Activated CD4-positive, CD25-positive, alpha-beta regulatory T cell treated with anti-CD3 and anti-CD28 coated beads, Interleukin-2, amount 50 U/mL, for 72 hours (primary cell): ENCODE results near the gene RASA4B.
"Not testable (repeated sequence)": the region's sequence is repeated elsewhere in the genome, so short reads cannot be mapped to it uniquely, and the experiment has no call there.

Experiments used
- DNase-seq: peaks from one replicate; pipeline ENCODE4 v3.0.0; 2021

The RASA4B gene

DNA sequence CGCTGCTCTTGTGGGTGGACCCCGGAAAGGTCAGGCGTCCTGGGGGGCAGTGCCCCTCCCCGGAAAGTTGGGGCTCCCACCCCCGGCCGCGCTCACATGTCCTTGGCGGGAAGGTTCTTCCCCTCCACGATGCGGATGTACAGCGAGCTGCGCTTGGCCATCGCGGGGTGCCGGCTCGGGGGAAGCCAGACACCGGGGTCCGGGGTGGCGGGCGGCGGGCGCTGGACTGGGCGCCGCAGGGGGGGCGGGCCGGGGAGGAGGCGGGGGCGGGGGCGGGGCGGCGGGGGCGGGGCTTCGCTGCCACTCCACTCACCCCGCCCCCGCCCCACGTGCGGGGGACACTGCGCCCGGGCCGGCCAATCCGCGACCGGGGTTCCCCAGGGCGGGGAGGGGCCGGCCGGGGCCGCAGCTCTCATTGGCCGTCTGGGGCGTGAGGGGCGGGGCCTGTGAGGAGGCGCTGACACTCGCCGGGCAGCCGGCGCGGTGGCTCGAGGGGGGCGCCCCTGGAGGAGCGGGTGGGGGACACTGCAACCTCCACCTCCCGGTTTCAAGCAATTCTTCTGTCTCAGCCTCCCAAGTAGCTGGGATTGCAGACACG lies at the start of gene RASA4B:
Gene RASA4B (minus strand): TSS at position 228 of the 598 bp plus-strand sequence. CDS start 67 bp downstream, at position 161.
- DNase-seq = peak; percentile 51

- not testable (repeated sequence) for DNase-seq
Observed at GRCh38 chr7:102550808-102551422, 33.3 kb upstream of the RASA4B start, which contains the start of gene SPDYE2. TSS of gene SPDYE2 (plus strand) at chr7:102551226. CDS start at chr7:102553256, 2,030 bp downstream.

GRCh38 chr7:102546353-102546752 lies 28.8 kb upstream of the RASA4B start:
- DNase-seq = not testable (repeated sequence)

- not testable (repeated sequence) for DNase-seq
Observed at GRCh38 chr7:102545288-102545687, 27.7 kb upstream of the RASA4B start.

DNA sequence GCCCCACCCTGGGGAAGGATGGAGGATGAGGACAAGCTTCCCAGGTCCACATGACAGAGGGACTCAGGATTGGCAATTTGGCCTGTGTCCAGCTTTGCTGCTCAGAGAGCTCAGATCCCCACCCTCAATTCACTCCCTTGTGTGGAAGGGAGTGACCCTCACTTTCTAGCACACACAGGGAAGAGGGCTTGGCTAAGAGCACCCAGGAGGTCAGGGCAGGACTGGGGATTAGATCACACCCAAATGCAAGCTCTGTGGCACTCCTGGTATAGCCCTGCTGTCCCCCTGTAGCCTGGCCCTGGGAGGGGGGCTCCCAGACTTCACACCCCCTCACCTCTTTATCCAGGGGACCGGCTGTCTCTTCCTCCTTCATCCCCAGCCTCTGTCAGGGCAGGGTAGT lies 26.8 kb upstream of the RASA4B start:
- DNase-seq = not testable (repeated sequence)

DNA sequence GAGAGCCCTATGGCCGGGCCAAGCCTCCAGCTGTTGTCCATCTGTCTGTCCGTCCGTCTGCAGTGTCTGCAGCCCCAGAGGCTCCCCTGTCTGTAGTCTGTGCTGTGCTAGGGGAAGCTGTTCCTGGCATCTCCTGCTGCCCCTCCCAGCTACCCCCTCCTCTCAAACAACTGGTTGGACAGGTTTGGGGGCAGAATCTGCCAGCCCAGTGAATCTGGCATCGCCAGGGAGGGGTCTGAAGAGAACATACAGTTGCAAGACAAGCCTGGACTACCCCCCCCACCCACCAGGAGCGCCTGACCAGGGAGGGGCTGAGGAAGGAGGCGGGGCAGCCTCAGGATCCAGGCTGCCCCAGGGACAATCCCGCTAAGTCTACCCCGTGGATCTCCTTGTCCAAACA lies 26.0 kb upstream of the RASA4B start, which contains the start of gene UPK3BL2:
Gene UPK3BL2 (minus strand): TSS at position 101 of the 400 bp plus-strand sequence. CDS start 60 bp downstream, at position 41.
- not testable (repeated sequence) for DNase-seq

GRCh38 chr7:102542771-102543170 lies 25.2 kb upstream of the RASA4B start:
- DNase-seq = not testable (repeated sequence)

DNA sequence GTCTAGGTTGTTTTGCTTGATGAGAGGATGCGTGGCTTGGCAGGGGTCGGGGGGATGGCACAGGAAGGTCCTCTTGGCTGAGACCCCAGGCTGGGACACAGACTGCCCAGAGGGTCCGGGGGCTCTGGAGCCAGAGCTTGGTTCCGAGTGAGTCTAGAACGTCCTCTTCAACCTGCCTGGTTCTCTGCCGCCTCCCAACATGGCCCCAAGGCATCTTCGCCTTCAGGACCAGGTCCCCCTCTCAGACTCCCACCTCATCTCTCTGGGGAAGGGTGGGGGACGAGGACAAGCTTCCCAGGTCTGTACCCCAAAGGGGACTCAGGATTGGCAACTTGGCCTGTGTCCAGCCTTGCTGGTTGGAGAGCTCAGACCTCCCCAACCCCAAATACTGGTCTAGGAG lies 24.5 kb upstream of the RASA4B start:
- DNase-seq = not testable (repeated sequence)

- not testable (repeated sequence) for DNase-seq
Observed at GRCh38 chr7:102540604-102541003, 23.0 kb upstream of the RASA4B start.

GRCh38 chr7:102535062-102535615 lies 17.6 kb upstream of the RASA4B start:
- DNase-seq = not testable (repeated sequence)

- DNase-seq = not testable (repeated sequence)
Observed at GRCh38 chr7:102532127-102532526, 14.6 kb upstream of the RASA4B start.

DNA sequence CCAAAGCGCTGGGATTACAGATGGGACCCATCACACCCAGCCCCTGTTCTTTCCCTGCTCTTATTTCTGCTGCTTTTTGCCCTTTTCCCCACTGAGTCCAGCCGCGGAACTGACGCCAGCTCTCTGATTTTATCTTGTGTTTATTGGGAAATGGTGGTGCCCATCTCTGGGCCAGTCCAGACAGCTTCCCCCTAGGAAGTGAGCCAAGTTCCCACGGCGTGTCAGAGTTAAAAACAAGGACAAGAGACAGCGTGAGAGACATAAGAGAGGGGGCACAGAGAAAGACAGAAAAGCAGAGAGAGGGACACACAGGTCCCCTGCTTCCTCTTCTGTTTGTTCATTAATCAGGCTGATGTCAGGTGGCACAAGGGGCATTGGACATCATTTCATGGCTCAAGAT lies 14.0 kb upstream of the RASA4B start:
- not testable (repeated sequence) for DNase-seq

DNA sequence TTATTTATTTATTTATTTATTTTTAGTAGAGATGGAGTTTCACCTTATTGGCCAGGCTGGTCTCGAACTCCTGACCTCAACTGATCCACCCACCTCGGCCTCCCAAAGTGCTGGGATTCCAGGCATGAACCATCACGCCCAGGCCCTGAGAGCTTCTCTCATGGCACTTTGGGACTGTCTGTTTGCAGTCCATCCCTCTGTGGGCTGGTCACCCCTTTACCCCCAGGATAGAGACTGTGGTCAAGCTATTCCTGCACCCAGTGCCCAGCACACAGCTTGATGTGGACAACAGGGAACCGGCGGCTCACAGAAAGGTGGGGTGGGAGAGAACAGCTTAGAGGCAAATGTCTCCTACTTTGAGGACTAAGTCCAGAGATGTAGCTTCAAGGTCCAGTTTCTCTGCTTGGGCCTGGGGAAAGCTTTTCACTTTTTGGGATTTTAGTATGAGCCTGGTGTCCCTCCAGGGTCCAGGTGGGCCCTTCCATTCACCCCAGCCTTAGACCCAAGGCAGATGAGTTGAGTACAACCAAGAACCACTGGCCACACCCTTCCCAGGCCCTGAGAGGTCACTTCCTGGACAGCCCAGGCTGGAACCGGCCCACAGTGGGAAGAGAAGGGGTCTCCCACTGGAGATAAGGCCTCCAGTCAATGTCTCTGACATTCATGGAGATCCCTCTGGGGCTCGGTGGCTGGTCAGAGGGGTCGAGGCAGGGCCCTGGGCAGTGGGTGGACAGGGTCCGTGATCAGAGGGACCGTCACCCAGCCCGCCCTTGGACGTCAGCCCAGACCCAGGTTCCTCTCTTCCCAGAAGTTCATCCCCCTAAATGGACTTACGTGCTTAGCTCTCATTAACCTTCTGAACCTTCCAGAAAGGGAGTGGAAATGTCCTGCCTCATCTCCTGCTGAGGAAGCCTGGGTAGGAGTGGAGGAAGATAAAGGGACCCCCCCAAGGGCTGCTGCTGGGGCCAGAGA lies 10.5 kb upstream of the RASA4B start:
- not testable (repeated sequence) for DNase-seq

GRCh38 chr7:102527182-102527581 lies 9.6 kb upstream of the RASA4B start:
- not testable (repeated sequence) for DNase-seq

DNA sequence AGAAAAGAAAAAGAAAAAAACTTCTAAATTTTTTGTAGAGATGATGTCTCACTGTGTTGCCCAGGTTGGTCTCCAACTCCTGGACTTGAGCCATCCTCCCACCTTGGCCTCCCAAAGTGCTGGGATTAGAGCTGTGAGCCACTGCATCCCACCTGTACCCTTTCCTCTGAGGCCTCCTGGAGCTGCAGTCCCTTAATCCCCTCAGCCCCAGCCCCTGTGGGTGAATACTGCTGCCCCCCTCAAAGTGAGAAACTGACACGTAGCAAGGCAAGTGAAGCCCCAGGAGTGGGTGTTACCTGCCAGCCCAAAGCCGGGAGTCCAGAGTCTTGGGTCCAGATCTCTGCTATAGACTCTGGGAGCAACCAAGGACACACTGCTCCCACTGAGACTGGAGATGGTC lies 7.2 kb upstream of the RASA4B start:
- DNase-seq = peak; percentile 32

DNA sequence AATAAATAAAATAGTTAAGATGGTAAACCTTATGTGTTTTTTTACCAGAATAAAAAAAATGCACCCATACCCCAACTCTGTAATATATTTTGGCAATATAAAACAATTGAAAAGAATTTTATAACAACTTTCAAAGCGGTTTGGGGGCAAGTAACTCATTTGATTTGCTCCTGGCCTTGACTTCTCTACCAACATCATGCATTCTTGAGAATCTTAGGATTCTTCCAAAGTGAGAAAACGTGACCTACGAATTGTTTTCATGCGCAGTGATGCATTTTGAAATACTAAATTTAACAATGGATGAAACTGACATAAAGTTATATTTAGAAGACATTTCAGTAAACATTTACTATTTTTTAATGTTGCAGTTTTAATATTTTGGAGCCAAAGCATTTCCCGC lies 3.2 kb upstream of the RASA4B start:
- not testable (repeated sequence) for DNase-seq

DNA sequence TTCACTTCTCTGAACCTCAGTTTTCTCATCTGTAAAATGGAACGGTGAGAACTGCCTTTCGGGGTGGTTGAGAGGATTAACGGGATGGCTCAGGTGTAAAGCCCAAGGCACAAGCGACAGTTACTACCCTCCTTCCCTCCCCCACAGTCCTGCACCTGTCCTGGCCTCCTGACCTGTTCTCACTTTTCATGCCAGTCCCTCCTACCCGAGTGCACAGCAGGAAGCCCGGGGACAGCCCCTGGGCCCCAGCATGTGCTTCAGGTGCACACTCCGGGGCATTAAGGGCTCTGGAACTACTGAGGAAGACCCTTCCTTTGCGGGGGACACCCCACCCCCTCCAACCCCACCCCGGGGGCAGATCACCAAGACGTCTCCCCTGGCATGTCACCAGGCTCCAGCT lies 626 bp downstream of the RASA4B start:
- DNase-seq = not testable (repeated sequence)

DNA sequence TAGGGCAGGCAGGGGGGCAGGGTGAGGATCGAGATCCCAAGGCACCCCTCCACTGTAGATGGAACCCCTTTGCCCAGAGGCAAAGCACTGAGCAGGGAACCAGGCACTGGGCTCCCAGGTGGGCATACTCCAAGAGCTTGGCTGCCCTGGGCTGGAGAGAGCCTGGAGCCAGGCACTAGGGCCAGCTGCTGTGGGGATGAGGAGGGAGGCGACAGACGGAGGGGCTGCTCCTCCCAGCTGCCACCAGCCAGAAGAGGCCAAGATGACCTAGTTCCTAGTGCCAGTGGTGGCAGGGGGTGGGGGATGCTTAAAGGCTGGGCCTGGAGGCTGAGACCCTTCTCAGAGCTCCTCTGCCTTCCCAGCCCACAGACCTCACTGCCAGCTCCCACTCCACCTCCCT lies 1.7 kb downstream of the RASA4B start:
- DNase-seq = not testable (repeated sequence)

- not testable (repeated sequence) for DNase-seq
Observed at GRCh38 chr7:102514881-102515721, 2.5 kb downstream of the RASA4B start.

DNA sequence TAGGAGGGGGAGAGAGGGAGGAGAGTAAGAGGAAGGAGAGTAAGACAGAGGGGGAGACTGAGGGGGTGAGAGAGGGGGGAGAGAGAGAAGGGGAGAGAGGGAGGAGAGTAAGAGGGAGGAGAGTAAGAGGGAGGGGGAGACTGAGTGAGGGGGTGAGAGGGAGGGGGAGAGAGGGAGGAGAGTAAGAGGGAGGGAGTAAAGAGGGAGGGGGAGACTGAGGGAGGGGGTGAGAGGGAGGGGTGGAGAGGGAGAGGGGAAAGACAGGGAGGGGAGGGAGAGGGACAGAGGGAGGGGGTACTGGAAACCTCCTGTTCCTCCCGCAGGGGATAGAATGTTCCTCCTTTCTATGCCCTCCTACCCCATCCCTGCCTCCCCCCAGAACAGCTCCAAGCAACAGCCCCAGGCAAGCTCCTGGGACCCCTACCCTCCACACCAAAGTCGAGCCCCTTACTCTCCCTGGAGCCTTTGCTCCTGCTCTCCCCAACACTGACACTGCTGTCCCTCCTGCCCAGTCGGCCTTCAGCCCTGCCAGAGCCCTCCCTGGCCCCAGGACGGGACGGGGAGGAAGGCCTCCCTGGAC lies 4.8 kb downstream of the RASA4B start:
- peak; percentile 42 for DNase-seq

DNA sequence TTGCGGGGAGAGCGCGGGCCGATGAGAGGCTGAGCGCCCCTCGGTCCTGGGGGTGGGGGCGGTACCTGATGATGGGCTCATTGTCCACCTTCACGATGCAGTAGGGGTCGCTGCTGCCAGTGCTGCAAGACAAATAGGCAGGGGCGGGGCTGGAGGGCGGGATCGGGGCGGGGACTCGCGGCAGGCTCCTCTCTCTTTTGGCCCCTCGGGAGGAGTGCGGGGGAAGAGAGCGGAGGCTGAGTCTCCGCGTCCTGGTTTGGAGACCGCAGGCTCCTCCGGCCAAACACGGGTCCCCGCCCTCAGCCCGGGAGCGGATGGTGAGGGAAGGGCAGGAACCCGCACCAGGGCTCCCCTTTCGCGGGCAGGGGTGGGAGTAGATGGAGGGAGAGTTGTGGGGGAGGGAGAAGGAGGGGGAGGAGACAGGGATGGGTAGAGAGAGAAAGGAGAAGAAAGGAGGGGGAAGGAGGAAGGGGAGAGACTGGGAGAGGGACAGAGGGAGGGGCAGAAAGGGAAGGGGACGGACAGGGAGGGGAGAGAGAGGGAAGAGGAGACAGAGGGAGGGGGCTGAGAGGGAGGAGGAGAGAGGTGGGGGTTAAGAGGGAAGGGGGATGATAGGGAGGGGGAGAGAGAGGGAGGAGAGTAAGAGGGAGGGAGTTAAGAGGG lies 5.6 kb downstream of the RASA4B start:
- DNase-seq = not testable (repeated sequence)
